HG03442 (cell line): ENCODE data around the gene PODN.

Experiments
- ATAC-seq: cut with Tn5 transposase; IDR thresholded peaks from one replicate; pipeline ENCODE4 v1.9.1; 2021; ENCODE audit warnings: mild to moderate bottlenecking, moderate library complexity; ENCODE audit not compliant: unreplicated experiment

PODN gene

DNA sequence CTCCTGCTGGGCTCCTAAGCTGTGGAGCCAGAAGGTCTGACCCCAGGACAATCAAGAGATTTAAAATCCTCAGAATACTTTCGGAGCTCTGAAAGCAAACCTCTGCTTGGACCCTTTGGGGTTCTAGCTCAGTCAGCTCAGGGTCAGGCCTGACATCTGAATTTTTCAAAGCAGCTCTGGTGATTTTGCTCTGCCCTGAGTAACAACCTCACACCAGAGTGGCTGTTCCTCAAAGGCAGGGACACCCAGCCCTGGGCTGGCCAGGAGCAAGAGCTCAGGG, 68.5 kb downstream of the PODN start:
- ATAC-seq, result no peak

DNA sequence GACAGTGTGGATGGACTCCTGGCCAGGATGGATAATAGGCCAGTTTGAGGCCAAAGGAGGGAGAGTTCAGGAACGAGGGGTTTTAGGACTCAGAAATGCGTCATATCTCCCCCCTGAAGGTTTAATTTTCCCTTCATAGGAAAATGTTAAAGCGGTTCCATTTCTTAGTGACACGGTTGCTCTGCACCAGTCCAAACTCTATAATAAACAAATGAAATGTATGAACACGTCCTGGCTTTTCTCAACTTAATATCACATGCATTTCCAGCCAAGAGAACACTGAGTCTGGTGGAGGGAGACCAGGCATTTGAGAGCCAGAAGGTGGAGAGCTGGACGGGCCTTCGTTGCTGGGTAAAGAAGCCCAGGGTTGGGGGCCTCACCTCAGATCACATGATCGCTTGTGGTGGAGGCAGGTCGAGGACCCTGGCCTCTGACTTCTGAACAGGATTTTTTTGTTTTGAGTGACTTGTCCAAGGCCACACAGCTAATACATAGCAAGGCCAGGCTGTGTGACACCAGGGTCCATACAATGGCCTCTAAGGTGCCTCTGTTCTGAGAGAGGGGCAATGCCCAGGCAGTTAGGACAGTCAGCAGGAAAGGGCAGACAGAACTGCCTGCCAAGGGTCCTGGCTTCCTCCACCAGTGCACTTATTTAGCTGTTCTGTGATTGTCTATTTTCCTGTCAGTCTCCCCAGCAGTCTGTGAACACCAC, 69.0 kb downstream of the PODN start:
- ATAC-seq, result no peak

DNA sequence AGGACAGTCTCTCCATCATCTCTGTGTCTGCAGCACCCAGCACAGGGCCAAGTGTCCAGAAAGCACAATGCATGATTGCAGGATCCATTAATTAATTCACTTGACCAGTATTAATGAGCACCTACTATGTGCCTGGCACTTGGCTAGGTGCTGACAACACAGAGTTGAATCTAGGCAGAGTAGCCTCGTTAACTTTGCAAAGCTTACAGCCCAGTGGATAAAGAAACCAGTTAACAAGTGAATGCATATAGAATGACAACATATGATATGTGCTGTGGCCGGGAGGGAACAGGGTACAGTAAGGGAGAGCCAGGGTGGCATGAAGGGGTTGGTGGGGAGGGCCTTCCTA, 69.6 kb downstream of the PODN start:
- ATAC-seq, result no peak

DNA sequence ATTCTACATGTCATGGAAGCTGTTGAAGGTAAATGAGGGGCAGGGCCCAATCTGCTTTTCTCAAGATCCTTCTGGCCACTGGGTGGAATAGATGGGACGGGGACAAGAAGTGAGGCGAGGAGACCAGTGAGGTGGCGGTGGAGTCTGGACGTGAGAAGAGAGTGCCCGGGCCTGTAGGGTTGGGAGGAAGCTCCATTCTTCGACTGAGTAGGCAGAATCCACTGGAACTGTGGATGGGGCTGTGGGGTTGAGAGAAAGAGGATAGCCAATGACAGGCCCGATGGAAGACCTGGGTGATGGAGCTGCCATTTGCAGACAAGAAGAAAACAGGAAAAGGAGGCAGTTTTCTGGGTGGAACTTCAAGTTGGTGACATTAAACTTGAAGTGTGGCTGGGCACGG, 70.2 kb downstream of the PODN start:
- no peak for ATAC-seq

DNA sequence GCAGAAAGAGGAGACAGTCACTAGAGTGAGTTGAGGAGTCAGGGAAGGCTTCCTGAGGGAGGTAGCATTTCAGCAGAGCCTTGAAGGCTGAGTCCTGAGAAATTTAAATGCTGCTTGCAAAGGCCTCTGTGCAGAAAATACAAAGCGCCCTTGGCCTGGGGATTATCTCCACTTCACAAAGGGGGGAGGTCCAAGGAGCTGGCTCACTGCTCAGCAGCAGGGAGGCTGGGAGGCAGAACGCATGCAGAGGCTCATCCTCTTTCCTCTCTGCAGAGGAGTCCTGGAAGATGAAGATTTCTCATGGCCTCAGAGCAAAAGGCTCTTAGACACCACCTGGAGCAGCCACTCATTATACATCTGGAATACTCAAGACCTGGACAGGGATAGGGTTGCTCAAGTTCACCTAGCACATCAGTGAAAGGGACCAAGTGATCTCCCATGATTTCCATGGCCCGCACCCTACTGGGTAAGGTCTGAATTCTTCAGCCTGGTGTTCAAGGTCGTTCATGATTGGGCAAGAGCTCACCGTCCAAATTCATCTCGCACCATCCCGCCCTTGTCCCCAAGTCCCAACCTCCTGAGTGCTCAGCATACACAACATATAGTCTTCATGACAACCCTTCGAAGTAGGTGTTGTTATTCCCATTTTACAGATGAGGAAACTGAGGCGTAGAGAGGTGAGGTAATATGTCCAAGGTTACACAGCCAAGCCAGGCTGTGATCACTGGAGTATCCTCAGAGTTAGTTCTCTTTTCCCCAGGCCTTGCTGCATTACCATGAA, 71.4 kb downstream of the PODN start:
- no peak for ATAC-seq

DNA sequence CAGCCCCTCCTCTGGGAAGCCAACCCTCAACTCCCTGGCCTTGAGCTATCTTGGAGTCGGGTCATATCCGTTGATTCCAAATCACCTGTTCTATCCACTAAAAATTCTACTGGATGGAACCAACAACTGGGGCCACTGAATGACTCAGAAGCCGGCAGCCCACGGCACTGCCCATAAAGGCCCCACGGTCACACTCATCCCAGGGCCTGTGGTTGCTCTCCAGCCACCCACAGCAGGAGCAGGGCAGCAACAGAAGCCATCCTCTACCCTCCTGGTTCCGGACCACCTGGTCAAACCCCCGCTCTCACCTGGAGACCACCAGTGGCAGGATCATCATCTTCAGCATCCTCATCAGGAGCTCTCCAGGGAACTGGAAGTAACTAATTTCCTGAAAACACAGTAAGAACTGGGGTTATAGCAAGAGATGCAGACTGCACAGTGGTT, 72.1 kb downstream of the PODN start:
- no peak for ATAC-seq
